ENCODE measurements around the gene BCAM. TPM values are rescaled to one million over a fixed set of nuclear protein-coding genes. Genes with fewer than 3 reads are reported as not detected.

BCAM gene
- total and polyA plus RNA-seq, 2 of the 4 experiments (the other 2 are of a cell fraction) = 2.3 to 35.7 TPM

GRCh38 chr19:44807652-44808462 lies 1.0 kb upstream of the BCAM start:
- Histone ChIP-seq H3K27me3 (ENCODE audit: control insufficient read depth, insufficient read depth, low read length) (peaks cover 5% of the 10 kb centered on the region; the same call in 1 of the 2 replicates), H4K91ac (ENCODE audit: insufficient read depth, low read depth, low read length) (peak overlapping the region; percentile 83), H2BK20ac (ENCODE audit: low read depth, low read length) (peak overlapping the region; percentile 63), H3K18ac (ENCODE audit: low read depth, low read length) (no peak overlapping the region; the same call in 1 of the 2 replicates), H3K14ac (replicated peaks; ENCODE audit: low read depth, low read length) (no peak overlapping the region), H2AK9ac (replicated peaks; ENCODE audit: low read depth, low read length, poor library complexity) (peak overlapping the region; percentile 89), H3K9me3 (ENCODE audit: control insufficient read depth, insufficient read depth, low read length) (peaks cover 6% of the 10 kb centered on the region), H4K5ac (ENCODE audit: low read depth, low read length) (peak overlapping the region; percentile 55; the same call in 1 of the 2 replicates), H3K4ac (ENCODE audit: low read depth, low read length) (peak overlapping the region; percentile 85), H3K23ac (ENCODE audit: low read depth, low read length) (no peak overlapping the region), H3K4me2 (ENCODE audit: low read depth, low read length) (peak overlapping the region; percentile 95; the same call in 1 of the 2 replicates), H3K9ac (ENCODE audit: low read depth, low read length) (no peak overlapping the region), H3K36me3 (ENCODE audit: control insufficient read depth, insufficient read depth, low read length) (peaks cover 2% of the 10 kb centered on the region; the same call in 1 of the 2 replicates), H2BK120ac (ENCODE audit: low read depth, low read length) (peak overlapping the region; percentile 80), H3K79me1 (ENCODE audit: low read depth in 1 of 2, low read length in 2 of 2) (peaks cover 5 to 9% of the 10 kb centered on the region in 2 experiments; a peak in 2 of 4 replicates), H3K27ac (ENCODE audit: insufficient read depth, low read length) (peak overlapping the region; percentile 53), H3K9me1 (ENCODE audit: insufficient read depth, low read length) (no peaks in the 10 kb centered on the region), H3K4me1 (ENCODE audit: control insufficient read depth, insufficient read depth, low read length) (peaks cover 15% of the 10 kb centered on the region), H4K20me1 (ENCODE audit: insufficient read depth, low read length) (no peaks in the 10 kb centered on the region), H4K8ac (ENCODE audit: low read depth in 2 of 2, low read length in 2 of 2) (peak overlapping the region; percentile 63 to 90; a peak in 3 of 4 replicates), H2AK5ac (ENCODE audit: low read depth, low read length) (peak overlapping the region; percentile 91), H3K4me3 (ENCODE audit: insufficient read depth, low read depth, low read length) (no peak overlapping the region), H2AFZ (replicated peaks; ENCODE audit: low read length, poor library complexity) (peak overlapping the region; percentile 89), H2BK5ac (ENCODE audit: low read depth, low read length, poor library complexity, severe bottlenecking) (no peak overlapping the region), H2BK15ac (ENCODE audit: low read depth, low read length) (0 out of 3 replicates have a peak overlapping the region, but pooled peaks have one; percentile 53), H3K56ac (ENCODE audit: extremely low read depth, insufficient read depth, low read length) (no peak overlapping the region)
- in situ Hi-C loops (cut with MboI; ENCODE audit: low sequenced_read_pairs) = no loop called here
- dilution Hi-C loops (cut with HindIII; ENCODE audit: low sequenced_read_pairs, unreplicated experiment) = no loop called here
- no TSS peak for BruUV-seq (replicated peaks)
- ChIA-PET CTCF (interaction anchor here (0.6 to 1.3 kb wide), 5 partner anchors 14 to 131 kb away, joined by 3 to 5 read pairs (median 3); no protein-coding TSS in a partner anchor), POLR2A (ENCODE audit: unreplicated experiment) (no interaction called here)
- DNase-seq (peak; percentile 34), ATAC-seq (ENCODE audit: low read depth) (peak; percentile 63)
- no CpG with 5 or more reads among the region's 14 CpGs for WGBS, 2 experiments (ENCODE audit: extremely low coverage in 2 of 2, insufficient read length in 1 of 2)
- TF ChIP-seq ELK1 (IDR thresholded peaks at IDR 0.05; ENCODE audit: borderline replicate concordance, low read depth, low read length) (no peak), RAD21 (IDR thresholded peaks at IDR 0.05; ENCODE audit: low read length) (peak; percentile 57), RFX5 (IDR thresholded peaks at IDR 0.05; ENCODE audit: low read depth, low read length) (no peak), MAZ (IDR thresholded peaks at IDR 0.05; ENCODE audit: borderline replicate concordance, low read depth, low read length) (peak; percentile 53), CTCF (conservative IDR thresholded peaks at IDR 0.05; ENCODE audit: low read depth, low read length) (peak; percentile 59), SMC3 (IDR thresholded peaks at IDR 0.05; ENCODE audit: low read depth, low read length) (peak; percentile 31; the same call in 1 of the 2 replicates)
- intact Hi-C loops (cut with micrococcal nuclease) = loop anchor here (1.0 to 2.0 kb wide), 2 partner anchors 37 to 237 kb away; no protein-coding TSS in a partner anchor
